NCI-H1092 treated with DMSO at 0.1 percent for 48 hours (cell line): ENCODE results near the gene ZNF487.
"Not testable (repeated sequence)": the region's sequence is repeated elsewhere in the genome, so short reads cannot be mapped to it uniquely, and the experiment has no call there.

Source experiments
- DNase-seq: peaks from one replicate; lab custom pipeline; 2025; lab: John Stamatoyannopoulos, UW

ZNF487 gene

GRCh38 chr10:43437141-43437870, 395 bp downstream of the ZNF487 start:
- DNase-seq, result peak; percentile 0

GRCh38 chr10:43440463-43441134, 3.7 kb downstream of the ZNF487 start:
- no peak for DNase-seq

GRCh38 chr10:43444323-43444722, 7.4 kb downstream of the ZNF487 start:
- no peak for DNase-seq

- no peak for DNase-seq
Measured at GRCh38 chr10:43444897-43445466, 8.1 kb downstream of the ZNF487 start.

- not testable (repeated sequence) for DNase-seq
Measured at GRCh38 chr10:43446219-43447017, 9.5 kb downstream of the ZNF487 start.

GRCh38 chr10:43448742-43449141, 11.8 kb downstream of the ZNF487 start:
- no peak for DNase-seq

GRCh38 chr10:43452356-43452914, 15.5 kb downstream of the ZNF487 start:
- DNase-seq, result no peak

GRCh38 chr10:43453266-43453831, 16.4 kb downstream of the ZNF487 start:
- no peak for DNase-seq

- DNase-seq, result not testable (repeated sequence)
Measured at GRCh38 chr10:43454025-43454424, 17.1 kb downstream of the ZNF487 start.

- DNase-seq, result not testable (repeated sequence)
Measured at GRCh38 chr10:43456561-43456960, 19.6 kb downstream of the ZNF487 start.

- DNase-seq, result no peak
Measured at GRCh38 chr10:43458227-43458626, 21.3 kb downstream of the ZNF487 start.

- peak; percentile 65 for DNase-seq
Measured at GRCh38 chr10:43461950-43462349, 25.0 kb downstream of the ZNF487 start.

GRCh38 chr10:43465086-43465735, 28.3 kb downstream of the ZNF487 start:
- not testable (repeated sequence) for DNase-seq

- DNase-seq, result not testable (repeated sequence)
Measured at GRCh38 chr10:43465736-43466120, 28.8 kb downstream of the ZNF487 start.

- no peak for DNase-seq
Measured at GRCh38 chr10:43471146-43471545, 34.2 kb downstream of the ZNF487 start.

GRCh38 chr10:43471935-43472720, 35.2 kb downstream of the ZNF487 start:
- DNase-seq, result no peak

GRCh38 chr10:43479275-43479674, 42.4 kb downstream of the ZNF487 start:
- DNase-seq, result no peak

- no peak for DNase-seq
Measured at GRCh38 chr10:43482319-43483078, 45.6 kb downstream of the ZNF487 start.

- no peak for DNase-seq
Measured at GRCh38 chr10:43491855-43492254, 54.9 kb downstream of the ZNF487 start.

- DNase-seq, result no peak
Measured at GRCh38 chr10:43502931-43503330, 66.0 kb downstream of the ZNF487 start.
